ENCODE measurements around the gene PBX1. TPM values are rescaled to one million over a fixed set of nuclear protein-coding genes. Genes with fewer than 3 reads are reported as not detected.
"Not testable (repeated sequence)": the region's sequence is repeated elsewhere in the genome, so short reads cannot be mapped to it uniquely, and the experiment has no call there.

PBX1 gene
- total RNA-seq, 2 experiments from 2014 or later, result not detected

- Mint-ChIP-seq H3K4me3 (no peak overlapping the region), H3K4me1 (ENCODE audit: low read depth) (no peaks in the 10 kb centered on the region), H3K9me3 (no peaks in the 10 kb centered on the region), H3K27me3 (no peaks in the 10 kb centered on the region), H3K36me3 (ENCODE audit: low read depth) (no peaks in the 10 kb centered on the region), H3K27ac (no peak overlapping the region)
- CTCF ChIA-PET, result no interaction called here
- POLR2A ChIA-PET, result no interaction called here
- ATAC-seq (no peak), DNase-seq (no peak)
- TF ChIP-seq, protein P1, sequence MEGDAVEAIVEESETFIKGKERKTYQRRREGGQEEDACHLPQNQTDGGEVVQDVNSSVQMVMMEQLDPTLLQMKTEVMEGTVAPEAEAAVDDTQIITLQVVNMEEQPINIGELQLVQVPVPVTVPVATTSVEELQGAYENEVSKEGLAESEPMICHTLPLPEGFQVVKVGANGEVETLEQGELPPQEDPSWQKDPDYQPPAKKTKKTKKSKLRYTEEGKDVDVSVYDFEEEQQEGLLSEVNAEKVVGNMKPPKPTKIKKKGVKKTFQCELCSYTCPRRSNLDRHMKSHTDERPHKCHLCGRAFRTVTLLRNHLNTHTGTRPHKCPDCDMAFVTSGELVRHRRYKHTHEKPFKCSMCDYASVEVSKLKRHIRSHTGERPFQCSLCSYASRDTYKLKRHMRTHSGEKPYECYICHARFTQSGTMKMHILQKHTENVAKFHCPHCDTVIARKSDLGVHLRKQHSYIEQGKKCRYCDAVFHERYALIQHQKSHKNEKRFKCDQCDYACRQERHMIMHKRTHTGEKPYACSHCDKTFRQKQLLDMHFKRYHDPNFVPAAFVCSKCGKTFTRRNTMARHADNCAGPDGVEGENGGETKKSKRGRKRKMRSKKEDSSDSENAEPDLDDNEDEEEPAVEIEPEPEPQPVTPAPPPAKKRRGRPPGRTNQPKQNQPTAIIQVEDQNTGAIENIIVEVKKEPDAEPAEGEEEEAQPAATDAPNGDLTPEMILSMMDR (IDR thresholded peaks at IDR 0.05), result no peak
- intact Hi-C loops (cut with micrococcal nuclease), result no loop called here
Measured at GRCh38 chr1:164534863-164535610, 23.9 kb upstream of the PBX1 start.

GRCh38 chr1:164552463-164552988, 6.5 kb upstream of the PBX1 start:
- DNase-seq; POLR2A ChIA-PET; CTCF ChIA-PET; H3K36me3 Mint-ChIP-seq (ENCODE audit: low read depth); intact Hi-C loops (cut with micrococcal nuclease); ATAC-seq; H3K4me1 Mint-ChIP-seq (ENCODE audit: low read depth); H3K27ac Mint-ChIP-seq; H3K4me3 Mint-ChIP-seq; H3K27me3 Mint-ChIP-seq: not testable (repeated sequence)
- H3K9me3 Mint-ChIP-seq, result peaks cover 14% of the 10 kb centered on the region

DNA sequence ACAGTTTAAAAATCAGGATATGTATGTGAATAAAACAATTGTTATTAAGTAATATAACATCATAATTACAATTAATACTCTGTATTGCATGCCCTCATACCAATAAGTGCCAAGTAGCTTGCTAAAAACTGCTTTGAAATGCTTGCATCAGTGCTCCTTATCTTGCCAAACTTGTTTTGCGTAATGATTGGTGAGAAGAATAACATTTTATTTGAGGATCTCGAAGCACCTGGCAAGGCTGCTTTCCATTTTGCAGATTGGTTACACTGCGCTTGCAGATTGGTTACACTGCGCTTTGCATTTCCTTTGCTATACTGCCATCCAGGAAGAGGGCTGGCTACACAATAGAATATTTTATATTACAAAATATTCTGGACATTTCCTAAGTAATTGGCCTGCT, 1.7 kb upstream of the PBX1 start:
- TF ChIP-seq, protein P1 (IDR thresholded peaks at IDR 0.05), result no peak
- no peak for DNase-seq
- intact Hi-C loops (cut with micrococcal nuclease), result no loop called here
- ATAC-seq, result no peak
- no peaks in the 10 kb centered on the region for H3K36me3 Mint-ChIP-seq (ENCODE audit: low read depth)
- CTCF ChIA-PET, result no interaction called here
- peaks cover 10% of the 10 kb centered on the region for H3K4me1 Mint-ChIP-seq (ENCODE audit: low read depth)
- H3K27me3 Mint-ChIP-seq, result peaks cover 33% of the 10 kb centered on the region
- H3K4me3 Mint-ChIP-seq, result no peak overlapping the region
- POLR2A ChIA-PET, result no interaction called here
- H3K9me3 Mint-ChIP-seq, result peaks cover 7% of the 10 kb centered on the region
- no peak overlapping the region for H3K27ac Mint-ChIP-seq

- Mint-ChIP-seq H3K36me3 (ENCODE audit: low read depth) (no peaks in the 10 kb centered on the region), H3K9me3 (no peaks in the 10 kb centered on the region), H3K27ac (no peak overlapping the region), H3K27me3 (peaks cover 30% of the 10 kb centered on the region), H3K4me1 (ENCODE audit: low read depth) (peaks cover 10% of the 10 kb centered on the region), H3K4me3 (peak overlapping the region; percentile 52)
- peak; percentile 3 for DNase-seq
- ChIA-PET POLR2A (interaction anchor here (1.0 kb wide), 1 partner anchor 35 kb away, joined by 4 read pairs; no protein-coding TSS in a partner anchor), CTCF (no interaction called here)
- intact Hi-C loops (cut with micrococcal nuclease), result no loop called here
- TF ChIP-seq, protein P1 (IDR thresholded peaks at IDR 0.05), result no peak
- ATAC-seq, result no peak
Measured at GRCh38 chr1:164559342-164560051, 513 bp downstream of the PBX1 start.

- DNase-seq (no peak), ATAC-seq (no peak)
- ChIA-PET CTCF (no interaction called here), POLR2A (no interaction called here)
- Mint-ChIP-seq H3K36me3 (ENCODE audit: low read depth) (no peaks in the 10 kb centered on the region), H3K27me3 (peaks cover 30% of the 10 kb centered on the region), H3K4me1 (ENCODE audit: low read depth) (peaks cover 10% of the 10 kb centered on the region), H3K27ac (no peak overlapping the region), H3K4me3 (peak overlapping the region; percentile 52), H3K9me3 (no peaks in the 10 kb centered on the region)
- TF ChIP-seq, protein P1 (IDR thresholded peaks at IDR 0.05), result no peak
- intact Hi-C loops (cut with micrococcal nuclease), result no loop called here
Measured at GRCh38 chr1:164560121-164560541, 1.1 kb downstream of the PBX1 start.

Data from activated CD8-positive, alpha-beta T cell treated with anti-CD3 and anti-CD28 coated beads for 36 hours (primary cell).